K562 (cell line): ENCODE results near the gene PCID2. TPM values are rescaled to one million over a fixed set of nuclear protein-coding genes. Genes with fewer than 3 reads are reported as not detected.

Experiments used
- ATAC-seq: fragments of 200-7000 bp; cut with Tn5 transposase; 3 replicates; pipeline ENCODE4 v1.9.1; 2020; ENCODE audit warnings: moderate library complexity
- BruUV-seq: library from RNA; stranded (reverse); fragments of 400-500 nt; replicated peaks from 2 replicates; lab custom pipeline; 2021; lab: Mats Ljungman, UMichigan
- CTCF ChIA-PET: fragments of 300-600 bp; formaldehyde crosslinking; extraction: SDS; loops from one replicate; lab custom pipeline; 2021; ENCODE audit warnings: low intra/inter-chr PET ratio; lab: Yijun Ruan, JAX
- POLR2A ChIA-PET: fragments of 300-600, 350-650 bp; sonication (Branson Sonifier 250); formaldehyde crosslinking; extraction: SDS; loops from one replicate; lab custom pipeline; 2021; ENCODE audit warnings: antibody characterized with exemption, inconsistent platforms; lab: Yijun Ruan, JAX
- DNase-seq, 4 experiments: peaks; one replicate each; pipeline versions ENCODE4 v3.0.0 to v3.0.0-alpha.2; 2011 to 2018; ENCODE audit warnings: low spot score in 3 of 4, mixed read lengths in 3 of 4; ENCODE audit errors: extremely low read depth in 1 of 4
- FAIRE-seq: peaks from 2 replicates; lab custom pipeline; 2011; peaks lifted over from hg19 to GRCh38; lab: Jason Lieb, UNC
- H2AFZ ChIP-seq: 2 replicates; pipeline ENCODE4 v1.6.0; 2011; ENCODE audit warnings: low read depth, low read length, control low read depth, inconsistent platforms
- H3K27ac ChIP-seq: fragments of 200-600 bp; 3 replicates; pipeline ENCODE4 v1.8.0; 2011; ENCODE audit warnings: low read depth, mild to moderate bottlenecking, control low read depth, inconsistent platforms, low read length, moderate library complexity, mixed read lengths; ENCODE audit errors: extremely low read depth
- H3K27me3 ChIP-seq, 2 experiments: fragments of 300-600 bp in 1 of 2; 2 replicates in 1 of 2; 3 replicates in 1 of 2; pipeline versions ENCODE4 v1.6.0 to v1.8.0; 2011; ENCODE audit warnings: inconsistent platforms in 2 of 2, low read length in 2 of 2, mild to moderate bottlenecking in 1 of 2, mixed read lengths in 1 of 2, moderate library complexity in 1 of 2; ENCODE audit not compliant: control insufficient read depth in 2 of 2, insufficient read depth in 2 of 2
- H3K36me3 ChIP-seq: fragments of 300-600 bp; 3 replicates; pipeline ENCODE4 v1.8.0; 2011; ENCODE audit warnings: mild to moderate bottlenecking, low read length, inconsistent platforms; ENCODE audit not compliant: control insufficient read depth, insufficient read depth
- H3K4me1 ChIP-seq, 2 experiments: fragments of 200-600 bp in 1 of 2; replicated peaks in 1 of 2; 2 replicates in 1 of 2; 3 replicates in 1 of 2; pipeline versions ENCODE4 v1.5.1 to v1.8.0; 2011; ENCODE audit warnings: inconsistent platforms in 2 of 2, low read length in 2 of 2, mild to moderate bottlenecking in 1 of 2, mixed read lengths in 1 of 2, moderate library complexity in 1 of 2; ENCODE audit not compliant: control insufficient read depth in 2 of 2, insufficient read depth in 2 of 2
- H3K4me2 ChIP-seq: 2 replicates; pipeline ENCODE4 v1.6.1; 2011; ENCODE audit warnings: low read length, control low read depth, inconsistent platforms, mixed read lengths; ENCODE audit not compliant: insufficient read depth
- H3K4me3 ChIP-seq: fragments of 200-600 bp; sonication (generic), shearing (Covaris generic); 2 replicates; pipeline ENCODE4 v1.5.1; 2016; ENCODE audit warnings: control low read depth, inconsistent platforms
- H3K79me2 ChIP-seq: fragments of 200-600 bp; 3 replicates; pipeline ENCODE4 v1.8.0; 2011; ENCODE audit warnings: low read length, inconsistent platforms; ENCODE audit not compliant: control insufficient read depth, insufficient read depth
- H3K9ac ChIP-seq, 2 experiments: 2 replicates each; pipeline versions ENCODE4 v1.6.0 to v1.6.1; 2011; ENCODE audit warnings: low read depth in 2 of 2, low read length in 2 of 2, control low read depth in 1 of 2, inconsistent platforms in 1 of 2, mild to moderate bottlenecking in 1 of 2, mixed read lengths in 1 of 2; ENCODE audit not compliant: insufficient read depth in 1 of 2
- H3K9me1 ChIP-seq: one replicate; pipeline ENCODE4 v1.6.0; 2011; ENCODE audit warnings: inconsistent platforms, mild to moderate bottlenecking, low read length, moderate library complexity; ENCODE audit not compliant: control insufficient read depth, insufficient read depth
- H3K9me3 ChIP-seq: replicated peaks from 2 replicates; pipeline ENCODE4 v1.5.1; 2011; ENCODE audit warnings: low read depth, low read length, inconsistent platforms; ENCODE audit not compliant: control insufficient read depth, insufficient read depth
- H4K20me1 ChIP-seq: replicated peaks from 2 replicates; pipeline ENCODE4 v1.6.1; 2011; ENCODE audit warnings: low read length, inconsistent platforms, mixed read lengths; ENCODE audit not compliant: control insufficient read depth, insufficient read depth
- EGR1 ChIP-seq: fragments of 450-650 bp; conservative IDR thresholded peaks from 2 replicates; pipeline ENCODE4 v1.6.1; 2017; ENCODE audit warnings: mild to moderate bottlenecking
- SMAD1 ChIP-seq: fragments of 150-350 bp; IDR thresholded peaks from 2 replicates; pipeline ENCODE4 v1.6.1; 2014; ENCODE audit warnings: low read length, low read depth; ENCODE audit not compliant: partially characterized antibody
- U2AF2 ChIP-seq: fragments of 200-400 bp; formaldehyde crosslinking; optimal IDR thresholded peaks from 2 replicates; pipeline ENCODE3; 2017; ENCODE audit warnings: low read depth, mild to moderate bottlenecking, low read length
- ZNF431 ChIP-seq: sonication (generic); formaldehyde crosslinking; IDR thresholded peaks from 2 replicates; pipeline ENCODE4 v1.8.0; 2022; ENCODE audit warnings: mild to moderate bottlenecking, missing genetic modification reagents
- WGBS: fragments of 100-300 bp; shearing (Covaris generic); methylation state at CpG from one replicate; pipeline ENCODE4 v1.1.6; 2016; ENCODE audit warnings: low coverage, mixed read lengths; ENCODE audit not compliant: insufficient coverage; ENCODE audit errors: missing lambda C conversion rate; 5-methylcytosine and 5-hydroxymethylcytosine counted together
- in situ Hi-C: fragments of 300-500 bp; cut with MboI; formaldehyde crosslinking; loops from 4 replicates; pipeline ENCODE4 v1.15.0; 2018; ENCODE audit warnings: inconsistent platforms, mixed read lengths
- intact Hi-C: fragments of 100-400 bp; cut with micrococcal nuclease; formaldehyde crosslinking; loops from 2 replicates; pipeline ENCODE4 v1.14.2; 2022
- polyA plus RNA-seq, 8 experiments: library from polyadenylated mRNA; depleted of rRNA in 4 of 8; stranded (reverse) in 5 of 8; unstranded in 3 of 8; fragments of >200 nt; fragmentation: Nextera tagmentation in 2 of 8; fragmentation: Illumina TruSeq in 1 of 8; extraction: Ambion mirVana in 2 of 8; extraction: Trizol in 1 of 8; gene quantifications; 2 replicates each; pipeline versions ENCODE4 v1.2.1 to v1.2.3, GENCODE V29; 2011 to 2014; ENCODE audit warnings: inconsistent platforms in 1 of 8, missing spikeins in 1 of 8
- total RNA-seq, 7 experiments: library from RNA; depleted of rRNA in 6 of 7; stranded (reverse); fragments of >200 nt in 6 of 7; fragmentation: Illumina TruSeq in 2 of 7; extraction: Trizol in 2 of 7; gene quantifications; 2 replicates each; pipeline versions ENCODE4 v1.2.1 to v1.2.3, GENCODE V29; 2011 to 2021; ENCODE audit warnings: low replicate concordance in 1 of 7
- TF ChIP-seq, protein P1 (sequence below), 2 experiments: IDR thresholded peaks in 1 of 2; conservative IDR thresholded peaks in 1 of 2; 2 replicates each; pipeline ENCODE4 v1.6.1; 2016; ENCODE audit warnings: low read depth in 2 of 2, mild to moderate bottlenecking in 1 of 2, missing compliant biosample characterization in 1 of 2, missing genetic modification characterization in 1 of 2, moderate library complexity in 1 of 2

PCID2 gene
- total and polyA plus RNA-seq, 9 of the 15 experiments (the other 6 are each of a cell fraction or from before 2014, with no cell fraction given), result 39.6 to 117 (median 59.6) TPM

DNA sequence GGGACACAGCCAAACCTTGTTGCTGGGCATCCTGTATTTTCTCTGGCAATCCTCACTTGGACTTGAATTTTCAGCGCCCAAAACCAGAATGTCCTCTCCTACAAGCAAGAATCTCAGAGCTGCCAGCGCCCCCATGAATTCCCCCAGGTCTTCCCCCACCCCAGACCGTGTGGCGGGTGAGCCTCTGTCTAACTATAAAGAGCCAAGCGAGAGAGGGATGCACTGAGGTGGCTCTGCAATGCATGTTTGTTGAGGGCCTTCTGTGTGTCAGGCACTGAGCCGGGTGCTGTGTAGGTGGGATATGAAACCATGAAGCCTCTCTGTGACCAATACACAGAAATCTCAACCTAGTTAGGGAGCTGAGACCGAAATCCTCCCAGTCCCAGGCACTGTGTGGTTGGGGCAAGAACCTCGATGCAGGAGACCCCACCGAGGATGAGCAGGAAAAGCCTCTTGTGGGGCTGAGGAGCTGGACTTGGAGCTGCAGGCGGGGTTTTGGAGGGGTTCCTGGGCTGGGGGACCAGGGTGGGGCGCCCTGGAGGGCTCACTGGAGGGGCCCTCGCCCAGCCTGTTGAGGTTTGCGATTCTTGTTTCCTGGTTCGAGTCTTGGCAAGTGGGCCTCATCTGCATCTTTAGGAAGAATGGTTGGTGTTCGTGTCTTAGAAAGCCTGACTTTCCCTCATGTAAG, 62.4 kb downstream of the PCID2 start (continued):
- TF ChIP-seq, protein P1, sequence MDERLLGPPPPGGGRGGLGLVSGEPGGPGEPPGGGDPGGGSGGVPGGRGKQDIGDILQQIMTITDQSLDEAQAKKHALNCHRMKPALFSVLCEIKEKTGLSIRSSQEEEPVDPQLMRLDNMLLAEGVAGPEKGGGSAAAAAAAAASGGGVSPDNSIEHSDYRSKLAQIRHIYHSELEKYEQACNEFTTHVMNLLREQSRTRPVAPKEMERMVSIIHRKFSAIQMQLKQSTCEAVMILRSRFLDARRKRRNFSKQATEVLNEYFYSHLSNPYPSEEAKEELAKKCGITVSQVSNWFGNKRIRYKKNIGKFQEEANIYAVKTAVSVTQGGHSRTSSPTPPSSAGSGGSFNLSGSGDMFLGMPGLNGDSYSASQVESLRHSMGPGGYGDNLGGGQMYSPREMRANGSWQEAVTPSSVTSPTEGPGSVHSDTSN (CRISPR knock-in tag; IDR thresholded peaks at IDR 0.05; ENCODE audit: low read depth), result no peak
- TF ChIP-seq, protein P1 (tag; conservative IDR thresholded peaks at IDR 0.05; ENCODE audit: low read depth), result no peak
- no peak for TF ChIP-seq SMAD1
- TF ChIP-seq, all 486 proteins: peak for 0

DNA sequence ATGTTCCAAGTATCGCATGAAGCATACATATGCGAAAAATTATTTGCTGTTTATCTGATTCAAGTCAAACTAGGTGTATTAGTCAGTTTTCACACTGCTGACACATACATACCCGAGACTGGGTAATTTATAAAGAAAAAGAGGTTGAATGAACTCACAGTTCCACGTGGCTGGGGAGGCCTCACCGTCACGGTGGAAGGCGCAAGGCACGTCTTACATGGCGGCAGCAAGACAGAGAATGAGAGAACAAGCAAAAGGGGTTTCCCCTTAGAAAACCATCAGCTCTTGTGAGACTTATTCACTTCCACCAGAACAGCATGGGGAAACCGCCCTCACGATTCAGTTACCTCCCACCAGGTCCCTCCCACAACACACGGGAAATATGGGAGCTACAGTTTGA, 63.0 kb downstream of the PCID2 start:
- in situ Hi-C loops, result no loop called here
- H3K79me2 ChIP-seq, result no peaks in the 10 kb centered on the region
- H3K4me1 ChIP-seq, result peaks cover 0 to 19% of the 10 kb centered on the region in 2 experiments; a peak in 2 of 5 replicates
- no peaks in the 10 kb centered on the region for H4K20me1 ChIP-seq
- FAIRE-seq (no peak), DNase-seq (no peak), ATAC-seq (no peak)
- no peak overlapping the region for H3K9ac ChIP-seq
- TF ChIP-seq U2AF2, result no peak
- no peak for TF ChIP-seq EGR1
- TF ChIP-seq ZNF431, result peak; percentile 73; the same call in 1 of the 2 replicates
- no peaks in the 10 kb centered on the region for H3K36me3 ChIP-seq
- no peak overlapping the region for H3K4me3 ChIP-seq
- WGBS, result 30% methylated on average over 12 of the region's 12 CpGs
- ChIA-PET POLR2A (no interaction called here), CTCF (no interaction called here)
- no TSS peak for BruUV-seq
- no peak overlapping the region for H2AFZ ChIP-seq
- intact Hi-C loops, result no loop called here
- H3K9me3 ChIP-seq, result no peaks in the 10 kb centered on the region
- H3K9me1 ChIP-seq, result no peaks in the 10 kb centered on the region
- no peak overlapping the region for H3K4me2 ChIP-seq
- no peak overlapping the region for H3K27ac ChIP-seq
- peaks cover 19 to 44% of the 10 kb centered on the region in 2 experiments; a peak in 4 of 5 replicates for H3K27me3 ChIP-seq
